ENCODE results near the gene SCARB2.

SCARB2 gene

DNA sequence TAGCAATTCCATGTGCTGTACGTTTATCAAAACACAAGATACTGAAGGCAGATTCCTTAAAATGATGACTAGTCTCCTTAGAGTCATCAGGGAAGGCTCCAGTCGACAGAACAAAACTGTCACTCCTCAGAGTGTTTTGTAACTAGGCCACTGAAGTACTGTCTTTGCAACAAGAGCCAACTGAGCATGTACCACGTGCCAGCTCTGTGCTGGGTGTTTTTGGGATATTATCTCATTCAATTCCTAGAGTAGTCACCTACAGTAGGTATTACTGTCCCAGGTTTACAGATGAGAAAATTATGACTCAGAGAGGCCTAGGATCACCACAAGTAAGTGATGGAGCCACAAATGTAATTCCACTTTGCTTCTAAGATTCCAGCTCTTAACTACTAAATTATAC lies 47.1 kb downstream of the SCARB2 start:
- TF ChIP-seq ZBTB7A (IDR thresholded peaks at IDR 0.05; ENCODE audit: low read depth) (no peak), FOXM1 (IDR thresholded peaks at IDR 0.05; ENCODE audit: borderline replicate concordance, low read depth) (no peak), RAD21 (IDR thresholded peaks at IDR 0.05; ENCODE audit: low read depth) (no peak)
- TF ChIP-seq, protein P1, sequence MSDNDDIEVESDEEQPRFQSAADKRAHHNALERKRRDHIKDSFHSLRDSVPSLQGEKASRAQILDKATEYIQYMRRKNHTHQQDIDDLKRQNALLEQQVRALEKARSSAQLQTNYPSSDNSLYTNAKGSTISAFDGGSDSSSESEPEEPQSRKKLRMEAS (IDR thresholded peaks at IDR 0.05), result no peak
- TF ChIP-seq, protein P2, sequence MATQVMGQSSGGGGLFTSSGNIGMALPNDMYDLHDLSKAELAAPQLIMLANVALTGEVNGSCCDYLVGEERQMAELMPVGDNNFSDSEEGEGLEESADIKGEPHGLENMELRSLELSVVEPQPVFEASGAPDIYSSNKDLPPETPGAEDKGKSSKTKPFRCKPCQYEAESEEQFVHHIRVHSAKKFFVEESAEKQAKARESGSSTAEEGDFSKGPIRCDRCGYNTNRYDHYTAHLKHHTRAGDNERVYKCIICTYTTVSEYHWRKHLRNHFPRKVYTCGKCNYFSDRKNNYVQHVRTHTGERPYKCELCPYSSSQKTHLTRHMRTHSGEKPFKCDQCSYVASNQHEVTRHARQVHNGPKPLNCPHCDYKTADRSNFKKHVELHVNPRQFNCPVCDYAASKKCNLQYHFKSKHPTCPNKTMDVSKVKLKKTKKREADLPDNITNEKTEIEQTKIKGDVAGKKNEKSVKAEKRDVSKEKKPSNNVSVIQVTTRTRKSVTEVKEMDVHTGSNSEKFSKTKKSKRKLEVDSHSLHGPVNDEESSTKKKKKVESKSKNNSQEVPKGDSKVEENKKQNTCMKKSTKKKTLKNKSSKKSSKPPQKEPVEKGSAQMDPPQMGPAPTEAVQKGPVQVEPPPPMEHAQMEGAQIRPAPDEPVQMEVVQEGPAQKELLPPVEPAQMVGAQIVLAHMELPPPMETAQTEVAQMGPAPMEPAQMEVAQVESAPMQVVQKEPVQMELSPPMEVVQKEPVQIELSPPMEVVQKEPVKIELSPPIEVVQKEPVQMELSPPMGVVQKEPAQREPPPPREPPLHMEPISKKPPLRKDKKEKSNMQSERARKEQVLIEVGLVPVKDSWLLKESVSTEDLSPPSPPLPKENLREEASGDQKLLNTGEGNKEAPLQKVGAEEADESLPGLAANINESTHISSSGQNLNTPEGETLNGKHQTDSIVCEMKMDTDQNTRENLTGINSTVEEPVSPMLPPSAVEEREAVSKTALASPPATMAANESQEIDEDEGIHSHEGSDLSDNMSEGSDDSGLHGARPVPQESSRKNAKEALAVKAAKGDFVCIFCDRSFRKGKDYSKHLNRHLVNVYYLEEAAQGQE (IDR thresholded peaks at IDR 0.05; ENCODE audit: low read depth), result no peak

DNA sequence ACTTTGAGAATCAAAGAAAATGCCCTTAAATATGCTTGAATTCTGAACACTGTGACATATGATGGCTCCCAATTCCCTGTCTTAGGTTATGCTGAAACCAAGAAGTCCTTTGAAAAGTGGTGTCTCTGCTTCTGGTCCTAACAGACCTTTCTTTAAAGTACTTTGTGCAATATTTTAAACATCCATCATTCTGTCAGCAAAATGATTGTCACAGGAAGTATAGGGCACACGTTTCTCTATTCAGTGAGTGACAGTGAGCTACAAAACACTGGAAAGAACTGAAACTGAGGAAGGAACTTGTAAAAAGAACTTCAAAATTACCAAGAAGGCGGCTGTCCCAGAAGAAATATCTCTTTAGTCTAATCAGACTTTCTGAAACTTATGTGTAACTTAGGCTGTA lies 53.3 kb downstream of the SCARB2 start:
- TF ChIP-seq ZBTB7A (IDR thresholded peaks at IDR 0.05; ENCODE audit: low read depth), result no peak
- no peak for TF ChIP-seq RAD21 (IDR thresholded peaks at IDR 0.05; ENCODE audit: low read depth)
- TF ChIP-seq, protein P2 (IDR thresholded peaks at IDR 0.05; ENCODE audit: low read depth), result no peak
- TF ChIP-seq CREB1 (IDR thresholded peaks at IDR 0.05; ENCODE audit: low read depth), result no peak
- no peak for TF ChIP-seq NFIC (IDR thresholded peaks at IDR 0.05)
- no peak for TF ChIP-seq TEAD4 (IDR thresholded peaks at IDR 0.05)
- no peak for TF ChIP-seq TCF12 (IDR thresholded peaks at IDR 0.05; ENCODE audit: low read depth)

DNA sequence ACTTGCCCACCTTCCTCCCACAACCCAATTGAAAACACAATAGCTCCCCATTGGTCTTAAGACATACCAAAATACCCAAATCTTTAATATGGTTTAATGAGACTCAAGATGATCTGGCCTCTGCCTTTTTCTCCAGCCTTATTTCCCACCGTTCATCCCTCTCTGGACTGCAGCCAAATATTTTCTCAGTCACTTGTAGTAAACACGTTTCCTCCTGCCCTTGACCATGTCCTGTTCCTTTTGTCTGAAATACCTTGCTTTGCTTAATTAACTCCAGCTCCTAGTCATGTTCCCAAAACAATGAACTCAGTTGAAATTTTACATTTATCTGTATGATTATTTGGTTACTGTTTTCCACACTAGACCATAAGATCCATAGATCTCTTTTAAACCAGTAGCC lies 57.0 kb downstream of the SCARB2 start:
- TF ChIP-seq, protein P2 (IDR thresholded peaks at IDR 0.05; ENCODE audit: low read depth), result no peak
- no peak for TF ChIP-seq ZBTB7A (IDR thresholded peaks at IDR 0.05; ENCODE audit: low read depth)
- no peak for TF ChIP-seq CEBPB (IDR thresholded peaks at IDR 0.05)
- peak; percentile 45; the same call in 1 of the 2 replicates for TF ChIP-seq NFIC (IDR thresholded peaks at IDR 0.05)
- no peak for TF ChIP-seq EP300 (IDR thresholded peaks at IDR 0.05; ENCODE audit: borderline replicate concordance)
- TF ChIP-seq TEAD4 (IDR thresholded peaks at IDR 0.05), result no peak

DNA sequence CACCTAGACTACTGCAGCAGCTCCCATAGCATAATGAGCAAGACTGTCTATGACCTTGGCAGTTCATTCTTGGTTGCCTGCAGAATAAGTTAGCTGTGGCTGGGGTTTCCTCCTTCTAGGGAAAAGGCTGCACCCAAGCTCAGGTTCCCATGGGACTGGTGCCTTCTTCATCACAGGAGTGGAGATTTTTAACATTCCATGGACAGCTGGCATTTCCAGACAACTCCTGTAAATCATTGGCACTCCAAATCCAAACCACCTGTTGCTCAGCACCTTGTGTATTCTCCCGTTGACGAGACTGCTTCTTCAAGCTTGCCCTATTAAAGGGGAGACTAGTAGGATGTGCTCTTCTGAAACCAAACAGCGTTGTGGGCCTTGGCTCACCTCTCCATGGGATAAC lies 57.6 kb downstream of the SCARB2 start:
- TF ChIP-seq, protein P3, sequence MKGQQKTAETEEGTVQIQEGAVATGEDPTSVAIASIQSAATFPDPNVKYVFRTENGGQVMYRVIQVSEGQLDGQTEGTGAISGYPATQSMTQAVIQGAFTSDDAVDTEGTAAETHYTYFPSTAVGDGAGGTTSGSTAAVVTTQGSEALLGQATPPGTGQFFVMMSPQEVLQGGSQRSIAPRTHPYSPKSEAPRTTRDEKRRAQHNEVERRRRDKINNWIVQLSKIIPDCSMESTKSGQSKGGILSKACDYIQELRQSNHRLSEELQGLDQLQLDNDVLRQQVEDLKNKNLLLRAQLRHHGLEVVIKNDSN (IDR thresholded peaks at IDR 0.05), result no peak
- TF ChIP-seq RAD21 (IDR thresholded peaks at IDR 0.05; ENCODE audit: low read depth), result no peak
- no peak for TF ChIP-seq TAF1 (IDR thresholded peaks at IDR 0.05; ENCODE audit: low read depth)
- TF ChIP-seq, protein P1 (IDR thresholded peaks at IDR 0.05), result no peak
- no peak for TF ChIP-seq ZBTB7A (IDR thresholded peaks at IDR 0.05; ENCODE audit: low read depth)
- no peak for TF ChIP-seq EGR1 (IDR thresholded peaks at IDR 0.05)
- TF ChIP-seq EP300 (IDR thresholded peaks at IDR 0.05; ENCODE audit: borderline replicate concordance), result no peak
- TF ChIP-seq, protein P2 (IDR thresholded peaks at IDR 0.05; ENCODE audit: low read depth), result no peak
- TF ChIP-seq TEAD4 (IDR thresholded peaks at IDR 0.05), result no peak
- no peak for TF ChIP-seq TCF12 (IDR thresholded peaks at IDR 0.05; ENCODE audit: low read depth)
